Rectal smooth muscle tissue (tissue), 1 donor: ENCODE data around the gene STK11.

Source experiments
- H3K27ac ChIP-seq: one replicate; pipeline ENCODE4 v1.7.0; 2013; ENCODE audit warnings: low read depth, low read length, inconsistent platforms
- H3K27me3 ChIP-seq: one replicate; pipeline ENCODE4 v1.7.0; 2013; ENCODE audit warnings: low read length; ENCODE audit not compliant: control insufficient read depth, insufficient read depth
- H3K36me3 ChIP-seq: one replicate; pipeline ENCODE4 v1.7.0; 2013; ENCODE audit warnings: low read length; ENCODE audit not compliant: control insufficient read depth, insufficient read depth
- H3K4me1 ChIP-seq: one replicate; pipeline ENCODE4 v1.7.0; 2013; ENCODE audit warnings: low read length; ENCODE audit not compliant: control insufficient read depth, insufficient read depth
- H3K4me3 ChIP-seq: one replicate; pipeline ENCODE4 v1.7.0; 2013; ENCODE audit warnings: low read length
- H3K9ac ChIP-seq: one replicate; pipeline ENCODE4 v1.7.0; 2013; ENCODE audit warnings: low read length

STK11 gene

DNA sequence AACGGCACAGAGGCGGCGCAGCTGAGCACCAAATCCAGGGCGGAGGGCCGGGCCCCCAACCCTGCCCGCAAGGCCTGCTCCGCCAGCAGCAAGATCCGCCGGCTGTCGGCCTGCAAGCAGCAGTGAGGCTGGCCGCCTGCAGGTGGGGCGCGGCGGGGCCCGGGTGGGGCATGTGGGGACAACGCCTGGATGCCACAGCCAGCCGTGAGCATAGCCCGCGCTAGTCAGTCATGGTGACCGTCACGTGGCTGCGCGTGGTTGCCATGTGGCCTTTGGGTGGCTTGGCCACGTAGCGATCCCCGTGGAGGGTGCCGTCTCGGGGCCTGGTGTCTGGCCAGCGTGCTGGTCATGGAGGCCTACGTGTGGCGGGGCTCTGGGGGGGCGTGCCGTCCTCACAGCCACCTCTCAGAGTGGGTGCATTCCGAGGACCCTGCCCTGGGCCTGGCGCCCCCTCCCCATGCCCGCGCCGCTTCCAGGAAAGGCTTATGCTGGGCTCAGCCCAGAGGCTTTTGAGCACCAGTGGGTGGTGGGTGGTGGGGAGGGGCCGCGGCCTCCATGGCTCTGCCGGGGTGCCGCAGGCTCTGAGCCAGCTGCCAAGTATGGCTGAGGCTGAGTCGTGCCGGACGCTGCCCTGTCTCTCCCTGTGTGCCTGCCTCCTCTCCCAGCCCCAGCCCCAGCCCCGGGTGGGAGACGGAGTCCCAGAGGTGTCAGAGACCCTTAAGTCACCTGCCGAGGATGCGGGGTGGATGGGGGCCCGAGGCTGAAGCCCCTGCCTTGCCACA is 21.1 kb downstream of the STK11 start:
- peaks cover 11% of the 10 kb centered on the region for H3K36me3 ChIP-seq
- no peaks in the 10 kb centered on the region for H3K4me1 ChIP-seq

DNA sequence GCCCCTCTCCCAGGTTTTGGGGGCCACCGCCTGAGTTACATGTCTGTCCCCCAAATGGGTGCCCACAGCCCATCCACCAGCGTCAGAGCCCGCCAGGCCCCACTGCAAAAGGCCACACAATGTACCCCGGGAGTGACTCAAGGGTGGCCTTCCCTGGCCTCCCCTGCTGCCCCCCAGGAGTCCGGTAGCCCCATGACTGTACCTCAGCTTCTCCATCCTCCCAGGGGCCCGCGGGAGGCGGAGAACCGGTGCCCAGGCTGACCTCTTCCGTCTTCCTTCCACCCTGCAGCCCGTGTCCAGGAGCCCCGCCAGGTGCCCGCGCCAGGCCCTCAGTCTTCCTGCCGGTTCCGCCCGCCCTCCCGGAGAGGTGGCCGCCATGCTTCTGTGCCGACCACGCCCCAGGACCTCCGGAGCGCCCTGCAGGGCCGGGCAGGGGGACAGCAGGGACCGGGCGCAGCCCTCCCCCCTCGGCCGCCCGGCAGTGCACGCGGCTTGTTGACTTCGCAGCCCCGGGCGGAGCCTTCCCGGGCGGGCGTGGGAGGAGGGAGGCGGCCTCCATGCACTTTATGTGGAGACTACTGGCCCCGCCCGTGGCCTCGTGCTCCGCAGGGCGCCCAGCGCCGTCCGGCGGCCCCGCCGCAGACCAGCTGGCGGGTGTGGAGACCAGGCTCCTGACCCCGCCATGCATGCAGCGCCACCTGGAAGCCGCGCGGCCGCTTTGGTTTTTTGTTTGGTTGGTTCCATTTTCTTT is 21.9 kb downstream of the STK11 start:
- H3K4me3 ChIP-seq = no peak overlapping the region

More for the DNA sequence above, 21.1 kb downstream of the STK11 start:
- Histone ChIP-seq H3K4me3 (no peak overlapping the region), H3K27ac (no peak overlapping the region), H3K9ac (no peak overlapping the region), H3K27me3 (no peaks in the 10 kb centered on the region)

DNA sequence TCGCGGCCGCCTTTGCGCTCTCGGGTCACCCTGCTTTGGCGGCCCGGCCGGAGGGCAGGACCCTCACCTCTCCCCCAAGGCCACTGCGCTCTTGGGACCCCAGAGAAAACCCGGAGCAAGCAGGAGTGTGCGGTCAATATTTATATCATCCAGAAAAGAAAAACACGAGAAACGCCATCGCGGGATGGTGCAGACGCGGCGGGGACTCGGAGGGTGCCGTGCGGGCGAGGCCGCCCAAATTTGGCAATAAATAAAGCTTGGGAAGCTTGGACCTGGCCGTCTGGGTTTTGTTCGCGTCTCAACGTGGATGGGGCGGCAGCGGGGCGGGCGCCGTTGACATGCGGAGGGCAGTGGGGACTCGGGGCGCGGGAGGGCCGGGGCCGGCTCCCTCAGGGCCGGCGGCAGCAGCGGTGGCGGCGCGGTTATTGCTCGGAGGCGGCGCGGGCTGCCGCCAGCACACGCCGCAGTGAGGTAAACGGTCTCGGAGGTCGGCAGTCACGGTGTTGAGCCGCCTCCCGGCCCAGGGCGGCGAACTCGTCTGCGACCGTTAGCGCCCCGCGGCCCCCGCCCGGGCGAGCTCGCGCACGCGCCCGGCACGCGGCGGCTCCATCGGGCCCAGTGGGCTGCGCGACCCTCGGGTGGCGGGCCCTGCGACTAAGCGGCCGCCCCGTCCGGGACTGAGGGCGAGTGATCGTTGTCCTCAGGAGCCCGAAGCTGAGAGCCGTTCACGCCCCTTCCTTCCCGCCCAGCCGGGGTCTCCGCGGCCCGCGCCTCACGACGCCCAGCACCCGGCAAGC is 22.8 kb downstream of the STK11 start:
- Histone ChIP-seq H3K36me3 (peaks cover 1% of the 10 kb centered on the region), H3K4me1 (peaks cover 6% of the 10 kb centered on the region), H3K27ac (no peak overlapping the region), H3K27me3 (no peaks in the 10 kb centered on the region), H3K4me3 (no peak overlapping the region), H3K9ac (no peak overlapping the region)

More for the DNA sequence above, 21.9 kb downstream of the STK11 start:
- peaks cover 9% of the 10 kb centered on the region for H3K36me3 ChIP-seq
- peaks cover 4% of the 10 kb centered on the region for H3K4me1 ChIP-seq
- no peak overlapping the region for H3K27ac ChIP-seq
- no peak overlapping the region for H3K9ac ChIP-seq
- no peaks in the 10 kb centered on the region for H3K27me3 ChIP-seq

DNA sequence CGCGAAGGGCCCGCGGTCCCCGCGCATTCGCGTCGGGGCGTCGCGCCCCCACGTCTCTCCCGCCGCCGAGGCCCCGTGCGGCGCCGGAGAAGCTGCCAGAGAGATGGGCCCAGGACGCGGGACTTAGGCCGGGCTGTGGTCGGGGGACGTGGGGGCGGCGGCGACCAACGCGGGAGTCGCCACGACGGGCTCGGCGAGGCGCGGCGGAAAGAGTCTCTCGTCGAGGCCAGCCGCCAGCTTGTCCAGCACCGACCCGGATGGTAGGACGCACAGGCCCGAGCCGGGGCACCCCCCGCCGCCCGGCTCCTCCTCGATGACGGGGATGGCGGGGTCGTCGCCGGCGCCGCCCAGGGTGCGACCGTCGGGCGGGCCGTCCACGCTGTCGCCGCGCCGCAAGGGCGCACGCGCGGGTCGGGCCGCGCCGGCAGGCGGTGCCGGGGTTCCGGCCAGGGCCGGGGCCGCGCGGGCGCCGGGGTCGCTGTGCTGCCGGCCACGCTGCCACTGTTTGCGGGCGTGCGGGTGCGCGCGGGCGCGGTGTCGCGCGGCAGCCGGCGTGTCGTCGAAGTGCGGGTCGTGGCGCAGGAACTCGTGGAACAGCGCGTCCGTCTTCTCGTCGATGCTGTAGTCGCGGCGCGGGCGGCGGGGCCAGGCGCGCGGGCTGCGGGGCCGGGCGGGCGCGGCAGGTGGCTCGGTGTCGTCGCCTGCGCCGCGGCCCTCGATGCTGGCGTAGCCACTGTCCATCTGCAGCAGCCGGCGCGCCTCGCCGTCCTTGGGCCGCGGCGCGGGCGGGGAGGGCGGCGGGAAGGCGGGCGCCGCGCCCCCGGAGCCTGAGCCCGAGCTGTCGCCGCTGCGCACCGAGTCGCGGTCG is 23.7 kb downstream of the STK11 start:
- Histone ChIP-seq H3K4me1 (peaks cover 6% of the 10 kb centered on the region), H3K4me3 (no peak overlapping the region)

DNA sequence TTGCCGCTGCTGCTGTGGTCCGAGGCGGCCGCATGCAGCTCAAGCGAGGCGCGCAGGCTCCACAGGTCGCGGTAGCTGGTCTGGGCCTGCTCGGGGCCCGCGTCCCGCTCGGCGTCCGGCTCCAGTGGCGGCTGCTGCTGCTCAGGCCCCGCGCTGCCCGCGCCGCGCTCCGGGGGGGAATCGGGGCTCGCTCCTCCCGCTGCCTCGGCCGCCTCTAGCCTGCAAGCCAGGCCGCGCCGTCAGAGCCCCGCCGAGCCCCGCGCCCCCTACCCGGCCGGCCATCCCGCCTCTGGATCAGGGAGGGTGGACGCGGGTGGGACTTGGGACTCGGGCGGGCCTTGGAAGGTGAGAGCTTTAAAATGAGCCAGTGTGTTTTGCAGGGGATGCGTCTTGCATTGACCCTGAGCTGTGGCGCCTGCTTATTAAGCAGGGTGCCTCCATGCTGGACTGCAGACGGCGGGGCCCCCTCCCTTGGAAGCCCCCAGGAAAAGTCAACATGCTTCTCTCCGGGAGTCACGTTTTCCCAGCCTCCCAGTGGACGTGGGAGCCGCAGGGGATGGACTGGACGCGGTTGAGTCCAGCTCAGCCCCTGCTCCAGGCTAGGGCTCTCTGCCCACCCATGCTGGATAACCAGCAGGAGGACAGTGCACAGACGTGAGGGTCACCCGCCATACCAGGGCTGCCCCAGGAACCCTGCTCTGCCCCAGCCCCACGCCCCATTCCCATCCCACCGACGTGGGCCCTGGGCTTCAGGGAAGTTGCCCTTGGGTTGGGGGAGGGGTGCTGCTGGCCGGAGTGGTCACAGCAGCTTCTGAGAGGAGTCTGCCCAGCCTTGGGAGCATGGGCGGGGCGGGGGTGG is 24.6 kb downstream of the STK11 start:
- Histone ChIP-seq H3K27ac (no peak overlapping the region), H3K36me3 (no peaks in the 10 kb centered on the region), H3K9ac (no peak overlapping the region), H3K27me3 (no peaks in the 10 kb centered on the region), H3K4me1 (peaks cover 6% of the 10 kb centered on the region), H3K4me3 (no peak overlapping the region)

More for the DNA sequence above, 23.7 kb downstream of the STK11 start:
- H3K36me3 ChIP-seq = no peaks in the 10 kb centered on the region
- H3K27ac ChIP-seq = no peak overlapping the region
- no peak overlapping the region for H3K9ac ChIP-seq
- H3K27me3 ChIP-seq = no peaks in the 10 kb centered on the region

DNA sequence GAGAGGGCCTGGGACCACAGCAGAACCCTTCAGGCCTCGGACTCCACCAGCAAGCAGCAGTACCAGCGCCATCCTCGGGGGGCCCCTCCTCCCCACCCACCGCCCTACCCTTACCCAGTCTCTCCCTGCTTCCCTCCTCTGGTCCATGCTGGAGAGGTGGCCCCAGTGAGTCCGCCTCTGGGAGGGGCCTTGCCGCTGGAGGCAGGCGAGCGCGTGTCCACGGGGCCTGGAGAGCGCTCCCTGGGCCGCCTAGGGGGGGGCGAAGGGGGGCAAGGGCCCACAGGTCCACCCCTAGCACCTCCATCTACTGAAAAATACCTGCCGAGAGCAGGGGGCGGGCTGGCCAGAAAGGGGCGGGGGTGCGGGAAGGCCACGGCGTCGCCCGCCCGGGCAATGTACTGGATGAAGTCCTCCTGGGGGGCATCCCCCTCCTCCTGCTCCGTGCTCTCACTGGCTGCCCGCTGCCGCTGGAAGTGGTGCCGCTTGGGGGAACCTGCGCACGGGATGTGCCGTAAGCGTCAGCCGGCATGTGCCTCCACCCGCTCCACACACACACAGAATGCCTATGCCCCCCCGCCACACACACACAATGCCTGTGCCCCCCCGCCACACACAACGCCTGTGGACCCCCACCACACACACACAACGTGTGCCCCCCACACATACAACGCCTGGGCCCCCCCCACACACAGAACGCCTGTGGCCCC is 25.4 kb downstream of the STK11 start:
- Histone ChIP-seq H3K36me3 (no peaks in the 10 kb centered on the region), H3K4me1 (peaks cover 6% of the 10 kb centered on the region), H3K27ac (no peak overlapping the region), H3K4me3 (no peak overlapping the region), H3K27me3 (no peaks in the 10 kb centered on the region), H3K9ac (no peak overlapping the region)

DNA sequence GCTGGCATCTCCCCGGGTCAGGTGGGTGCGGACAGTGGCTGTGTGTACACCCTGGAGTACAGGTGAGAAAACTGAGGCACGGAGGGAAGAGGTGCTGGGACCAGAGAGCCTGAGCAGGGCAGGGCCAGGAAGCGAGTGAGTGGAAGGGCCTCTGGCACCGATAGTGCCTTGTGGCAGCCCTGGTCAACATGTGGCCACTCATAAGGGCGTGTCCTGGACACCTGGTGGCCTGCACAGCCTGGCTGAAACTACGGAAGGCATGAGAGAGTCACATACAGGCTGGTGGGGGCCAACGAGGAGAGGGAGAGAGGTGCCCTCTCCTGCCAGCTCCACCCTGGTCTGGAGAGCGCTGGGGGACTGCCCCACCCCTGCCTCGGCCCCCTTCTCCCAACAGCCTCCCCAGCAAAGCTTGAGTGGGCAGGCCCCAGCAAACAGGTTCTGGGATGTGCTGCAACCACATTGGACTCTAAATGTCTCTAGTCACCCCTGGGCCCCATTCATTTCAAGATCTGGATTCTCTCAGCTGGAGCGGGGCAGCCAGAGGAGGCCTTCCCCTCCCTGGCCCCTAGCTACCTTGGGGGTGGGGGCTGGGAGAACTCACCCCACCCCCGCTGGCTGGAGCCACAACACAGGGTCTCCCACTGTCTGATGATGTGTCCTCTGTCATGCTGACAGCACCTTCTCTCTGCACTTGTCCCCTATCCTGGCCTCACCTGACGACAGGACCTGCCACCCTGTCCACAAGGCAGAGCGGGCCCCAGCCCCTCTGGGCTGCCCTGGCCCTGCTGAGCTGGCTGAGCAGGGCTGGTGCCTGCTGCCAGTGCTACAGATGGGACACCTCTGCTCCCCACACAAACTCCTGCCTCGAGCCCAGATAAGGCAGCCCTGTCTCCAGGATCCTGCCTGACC is 26.4 kb downstream of the STK11 start:
- peak overlapping the region; percentile 40 for H3K27ac ChIP-seq
- H3K9ac ChIP-seq = no peak overlapping the region
- H3K4me3 ChIP-seq = no peak overlapping the region
- H3K36me3 ChIP-seq = no peaks in the 10 kb centered on the region
- peaks cover 6% of the 10 kb centered on the region for H3K4me1 ChIP-seq
- peaks cover 1% of the 10 kb centered on the region for H3K27me3 ChIP-seq

DNA sequence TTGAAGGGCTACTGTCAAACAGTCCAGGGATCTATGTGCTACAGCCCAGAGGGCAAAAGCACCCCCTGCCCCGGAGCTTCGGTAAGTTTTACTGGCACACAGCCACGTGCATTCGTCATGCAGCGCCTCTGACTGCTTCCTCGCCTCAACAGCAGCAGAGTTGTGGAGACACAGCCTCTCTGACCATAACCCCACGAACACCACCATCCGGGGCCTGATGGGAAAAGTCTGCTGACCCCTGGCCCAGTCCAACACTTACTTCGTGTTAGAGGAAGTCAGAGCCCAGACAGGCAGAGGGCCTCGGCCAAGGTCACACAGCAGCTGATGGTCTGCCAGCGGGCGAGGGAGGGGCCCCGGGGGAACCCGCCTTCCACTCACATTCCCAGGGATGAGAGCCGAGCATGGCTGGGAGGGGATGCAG is 27.1 kb downstream of the STK11 start:
- Histone ChIP-seq H3K9ac (no peak overlapping the region), H3K4me3 (no peak overlapping the region), H3K27ac (peak overlapping the region; percentile 40), H3K36me3 (no peaks in the 10 kb centered on the region), H3K27me3 (peaks cover 4% of the 10 kb centered on the region), H3K4me1 (peaks cover 6% of the 10 kb centered on the region)

DNA sequence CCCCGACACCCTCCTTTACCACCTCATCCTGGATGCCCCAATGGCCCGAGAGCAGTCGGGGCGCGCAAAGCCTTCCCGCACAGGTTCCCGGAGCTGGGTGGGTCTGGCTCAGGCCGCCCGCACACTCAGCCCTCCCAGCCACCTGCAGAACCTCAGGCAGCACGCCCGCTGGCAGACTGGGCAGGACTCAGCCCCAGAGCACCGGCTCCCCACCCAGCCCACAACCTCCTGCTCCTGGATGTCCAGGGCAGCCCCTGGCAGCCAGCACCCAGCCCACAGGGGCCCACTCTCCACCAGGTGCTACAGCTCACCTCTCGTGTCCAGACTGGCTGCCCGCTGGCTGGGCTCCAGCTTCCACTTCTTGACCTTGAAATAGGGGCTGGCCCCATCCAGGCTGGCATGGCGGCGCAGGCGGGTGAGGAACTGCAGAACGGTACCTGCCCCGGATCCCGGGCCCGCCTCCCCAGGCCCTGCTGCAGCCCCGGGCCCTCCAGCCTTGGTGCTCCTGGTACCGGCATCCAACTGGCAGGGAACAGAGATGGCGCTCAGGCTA is 27.6 kb downstream of the STK11 start:
- Histone ChIP-seq H3K27ac (no peak overlapping the region), H3K9ac (no peak overlapping the region)

More for the DNA sequence above, 27.6 kb downstream of the STK11 start:
- Histone ChIP-seq H3K36me3 (no peaks in the 10 kb centered on the region), H3K4me1 (peaks cover 6% of the 10 kb centered on the region), H3K4me3 (no peak overlapping the region), H3K27me3 (peaks cover 4% of the 10 kb centered on the region)
